NCI-H146 treated with DMSO at 0.1 percent for 48 hours (cell line): ENCODE data around the gene EIF3D.

Source experiments
- DNase-seq: peaks from one replicate; lab custom pipeline; 2025; ENCODE audit not compliant: unreplicated experiment; lab: John Stamatoyannopoulos, UW

Gene EIF3D

DNA sequence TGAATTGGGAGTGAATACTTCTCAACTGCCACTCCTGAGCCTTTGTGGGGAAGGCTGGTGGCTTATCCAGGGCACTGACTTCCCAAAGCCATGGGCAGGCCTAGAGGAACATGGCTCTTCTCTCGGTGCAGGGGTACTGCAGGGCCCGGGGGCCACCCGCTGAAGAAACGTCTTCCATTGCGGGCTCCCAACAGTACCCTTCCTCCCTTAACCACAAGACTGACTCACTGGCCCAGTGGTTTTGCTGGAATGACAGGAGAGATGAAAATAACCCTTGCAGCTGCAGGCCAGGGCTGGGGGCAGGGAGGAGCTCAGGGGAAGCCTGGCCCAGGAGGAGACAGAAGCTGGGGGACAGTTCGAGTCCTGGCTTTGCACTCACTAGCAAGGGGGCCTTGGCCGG, 61.0 kb downstream of the EIF3D start:
- no peak for DNase-seq

DNA sequence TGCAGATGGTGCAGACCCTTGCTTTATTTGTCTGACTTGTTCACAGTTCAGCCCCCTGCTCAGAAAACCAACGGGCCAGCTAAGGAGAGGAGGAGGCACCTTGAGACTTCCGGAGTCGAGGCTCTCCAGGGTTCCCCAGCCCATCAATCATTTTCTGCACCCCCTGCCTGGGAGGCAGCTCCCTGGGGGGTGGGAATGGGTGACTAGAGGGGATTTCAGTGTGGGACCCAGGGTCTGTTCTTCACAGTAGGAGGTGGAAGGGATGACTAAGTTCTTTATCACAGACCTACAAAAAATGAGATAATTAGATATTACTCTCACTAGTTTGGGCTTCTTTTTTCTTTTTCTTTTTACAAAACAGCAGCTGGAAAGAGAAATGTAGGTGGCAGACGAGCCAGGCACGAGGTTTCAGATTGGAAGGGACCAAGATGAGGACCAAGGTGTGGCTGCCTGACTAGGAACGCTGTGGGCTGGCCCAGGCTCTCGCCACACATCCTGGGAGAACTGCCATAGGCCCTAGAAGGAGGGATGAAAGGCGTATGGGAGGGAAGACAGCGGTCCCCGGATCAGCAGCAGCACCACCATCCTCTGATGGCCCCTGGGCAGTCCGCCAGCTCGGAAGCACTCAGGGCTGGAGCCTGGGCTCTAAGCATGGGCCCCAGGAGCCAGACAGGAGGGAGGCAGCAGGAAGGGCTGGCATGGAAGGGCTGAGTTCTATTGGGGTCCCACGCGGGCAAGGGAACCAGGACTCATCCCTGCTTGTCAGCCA, 61.7 kb downstream of the EIF3D start:
- no peak for DNase-seq

DNA sequence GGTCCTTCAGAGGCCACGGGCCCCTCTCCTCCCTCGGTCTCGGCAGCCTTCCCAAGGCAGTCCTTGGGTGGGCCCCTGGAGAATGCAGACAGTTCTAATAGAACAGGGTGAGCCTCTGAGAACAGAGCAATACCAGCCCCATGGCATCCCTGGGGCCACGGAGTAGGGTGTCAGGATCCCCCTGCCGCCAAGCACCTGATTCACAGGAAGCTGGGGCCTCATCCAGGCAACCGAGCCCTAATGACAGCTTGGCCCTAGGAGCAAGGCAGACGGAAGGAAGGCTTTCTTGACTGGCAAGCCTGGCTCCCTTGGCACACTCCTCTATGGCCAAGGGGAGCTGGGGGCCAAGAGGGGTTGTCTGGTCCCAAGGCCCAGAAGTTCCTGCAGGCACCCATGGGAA, 62.7 kb downstream of the EIF3D start:
- no peak for DNase-seq

DNA sequence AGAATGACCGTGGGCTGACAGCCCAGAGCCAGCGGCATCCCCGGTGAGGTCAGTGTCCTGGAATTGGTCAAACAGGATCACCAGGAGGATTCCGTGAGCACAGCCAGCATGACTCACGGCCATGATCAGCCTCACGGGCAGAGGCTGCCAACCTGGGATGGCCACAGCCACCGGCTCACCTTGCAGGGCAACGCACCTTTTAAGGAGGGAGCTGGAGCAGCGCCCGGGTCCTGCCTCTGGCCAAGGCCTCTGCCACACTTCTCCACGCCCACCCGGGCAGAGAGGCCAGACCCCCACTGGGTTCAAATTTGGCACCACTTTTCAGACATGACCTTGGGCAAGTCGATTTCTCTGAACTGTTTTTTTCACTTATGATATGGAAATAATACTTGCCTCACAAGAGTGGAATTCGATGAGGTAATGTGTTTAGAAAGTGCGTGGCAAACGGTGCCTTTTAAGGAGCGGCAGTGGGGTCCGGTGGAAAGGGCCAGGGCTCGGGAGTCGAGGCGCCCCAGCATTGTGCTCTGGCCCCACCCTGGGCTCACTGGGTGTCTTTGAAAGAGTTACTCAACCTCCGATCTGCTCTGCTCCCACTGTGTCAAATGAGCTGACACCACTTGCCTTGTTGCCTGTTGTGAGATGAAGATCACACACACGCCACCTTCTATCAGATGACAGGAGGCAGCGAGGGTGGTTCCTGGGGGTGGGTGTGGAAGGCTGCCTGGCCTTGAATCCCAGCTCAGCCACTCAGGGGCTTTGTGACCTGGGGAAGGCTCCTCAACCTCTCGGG, 63.5 kb downstream of the EIF3D start:
- DNase-seq: no peak

DNA sequence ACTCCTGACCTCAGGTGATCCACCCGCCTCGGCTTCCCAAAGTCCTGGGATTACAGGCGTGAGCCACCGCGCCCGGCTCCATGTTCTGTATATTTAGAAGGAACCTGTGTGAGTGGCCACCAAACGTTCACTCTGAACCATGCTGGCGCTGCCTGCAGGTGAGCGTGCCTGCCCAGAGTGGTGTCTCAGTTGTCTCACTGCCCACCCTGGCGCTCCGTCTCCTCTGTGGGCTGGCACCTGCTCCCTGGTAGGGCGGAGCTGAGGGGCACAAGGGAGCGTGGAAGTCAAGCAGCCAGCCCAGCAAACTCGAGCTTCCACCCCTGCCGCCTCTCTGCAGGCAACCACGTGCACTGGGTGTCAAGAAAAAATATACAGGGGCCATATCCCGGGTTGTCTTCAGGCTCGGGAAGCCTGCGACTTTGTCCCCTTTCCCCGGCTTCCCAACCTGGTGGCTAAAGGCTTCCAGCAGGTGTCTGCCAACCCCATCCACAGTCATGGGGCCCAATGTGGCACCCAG, 64.2 kb downstream of the EIF3D start:
- DNase-seq: no peak

DNA sequence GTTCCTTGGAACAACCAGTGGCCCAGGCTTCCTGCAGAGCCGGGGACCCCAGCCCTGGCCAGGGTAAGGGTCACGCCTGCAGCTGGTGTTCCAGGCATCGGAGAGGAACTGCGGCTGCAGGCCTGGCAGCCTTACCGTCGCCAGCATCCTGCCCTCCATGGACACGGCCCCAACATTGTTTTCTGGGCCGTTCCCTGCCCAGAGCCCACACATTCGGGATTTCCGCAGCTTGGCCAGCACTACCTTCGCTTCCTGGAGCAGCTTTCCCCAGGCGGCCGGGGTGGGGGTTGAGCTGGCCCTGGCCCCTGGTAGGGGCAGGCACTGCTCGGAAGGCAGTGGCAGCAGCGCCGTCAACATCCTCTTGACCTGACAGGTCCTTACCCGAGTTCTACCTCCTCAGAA, 65.2 kb downstream of the EIF3D start:
- DNase-seq: no peak

DNA sequence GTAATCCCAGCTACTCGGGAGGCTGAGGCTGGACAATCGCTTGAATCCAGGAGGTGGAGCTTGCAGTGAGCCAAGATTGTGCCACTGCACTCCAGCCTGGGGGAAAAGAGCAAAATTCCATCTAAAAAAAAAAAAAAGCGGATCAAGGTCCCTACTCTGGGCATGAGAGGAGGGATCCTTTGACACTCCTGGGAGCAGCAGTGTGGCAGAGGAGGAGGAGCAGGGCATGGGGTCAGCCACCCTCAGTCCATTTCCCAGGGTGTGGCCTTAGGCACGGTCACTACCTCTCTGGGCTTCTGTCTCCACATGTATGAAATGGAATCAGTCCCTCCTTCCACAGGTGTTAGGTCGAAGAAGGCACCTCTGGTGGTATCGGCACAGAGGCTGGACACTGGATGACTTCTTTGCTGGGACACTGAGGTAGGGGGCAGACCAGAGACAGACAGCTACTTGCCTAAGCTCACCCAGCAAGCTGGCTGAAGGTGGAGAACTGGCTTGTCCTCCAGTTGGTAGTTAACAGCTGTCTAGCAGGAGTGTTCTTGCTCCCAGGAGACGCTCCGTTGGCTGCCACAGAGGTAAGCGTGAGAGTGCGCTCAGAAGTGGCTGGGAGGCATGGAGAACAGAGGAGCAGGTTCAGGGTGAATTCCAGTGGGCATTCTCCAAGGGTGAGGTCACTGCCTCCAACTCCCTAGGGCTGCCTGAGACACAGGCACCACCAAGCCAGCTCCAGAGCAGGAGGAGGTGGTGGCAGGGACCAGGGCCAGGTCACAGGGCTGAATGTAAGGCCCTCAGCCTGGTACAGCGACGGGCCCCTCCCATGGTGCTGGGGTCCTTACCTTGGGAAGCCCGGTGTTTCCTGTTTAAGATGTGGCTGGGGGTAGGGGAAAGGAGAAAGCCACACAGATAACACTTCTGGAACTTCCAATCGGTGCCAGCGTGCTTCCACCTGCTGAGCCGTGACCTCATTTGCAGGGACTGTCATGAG, 67.0 kb downstream of the EIF3D start:
- DNase-seq: no peak
